Lower leg skin (tissue), 3 donors: Measurements from ENCODE around the gene TWIST2.

Experiments
- CTCF ChIP-seq, 3 donors: fragments of 450-650 bp; IDR thresholded peaks; one replicate each; pipeline ENCODE4 v1.5.1; 2016; ENCODE audit warnings: antibody characterized with exemption in 3 of 3, mild to moderate bottlenecking in 3 of 3, moderate library complexity in 2 of 3
- POLR2A ChIP-seq, 2 donors: fragments of 450-650 bp; IDR thresholded peaks; one replicate each; pipeline ENCODE4 v1.6.1; 2016 to 2017; ENCODE audit warnings: antibody characterized with exemption in 2 of 2, mild to moderate bottlenecking in 1 of 2, moderate library complexity in 1 of 2

- TF ChIP-seq CTCF (IDR thresholded peaks at IDR 0.05) (no peak), POLR2A (IDR thresholded peaks at IDR 0.05) (no peak)
Observed at GRCh38 chr2:238881353-238882081, 33.6 kb downstream of the TWIST2 start.
